RWPE1 (cell line): Measurements from ENCODE around the gene METTL14.
"Not testable (repeated sequence)": the region's sequence is repeated elsewhere in the genome, so short reads cannot be mapped to it uniquely, and the experiment has no call there.

Experiments used
- CTCF ChIA-PET: fragments of 350-600 bp; sonication (Branson Sonifier 250); formaldehyde crosslinking; extraction: SDS; loops from one replicate; lab custom pipeline; 2021; lab: Yijun Ruan, JAX
- POLR2A ChIA-PET: fragments of 400-600 bp; formaldehyde crosslinking; extraction: SDS; loops from one replicate; lab custom pipeline; 2020; ENCODE audit warnings: antibody characterized with exemption; ENCODE audit not compliant: low non-redundant PET; lab: Yijun Ruan, JAX
- DNase-seq: peaks from one replicate; pipeline ENCODE4 v3.0.0; 2012; ENCODE audit warnings: low spot score
- H3K27ac ChIP-seq: fragments of 450-650 bp; 2 replicates; pipeline ENCODE4 v1.5.1; 2017
- TF ChIP-seq, protein P1 (sequence below): fragments of 450-650 bp; conservative IDR thresholded peaks from 2 replicates; pipeline ENCODE4 v1.5.1; 2017; ENCODE audit warnings: low read depth, mild to moderate bottlenecking

METTL14 gene

DNA sequence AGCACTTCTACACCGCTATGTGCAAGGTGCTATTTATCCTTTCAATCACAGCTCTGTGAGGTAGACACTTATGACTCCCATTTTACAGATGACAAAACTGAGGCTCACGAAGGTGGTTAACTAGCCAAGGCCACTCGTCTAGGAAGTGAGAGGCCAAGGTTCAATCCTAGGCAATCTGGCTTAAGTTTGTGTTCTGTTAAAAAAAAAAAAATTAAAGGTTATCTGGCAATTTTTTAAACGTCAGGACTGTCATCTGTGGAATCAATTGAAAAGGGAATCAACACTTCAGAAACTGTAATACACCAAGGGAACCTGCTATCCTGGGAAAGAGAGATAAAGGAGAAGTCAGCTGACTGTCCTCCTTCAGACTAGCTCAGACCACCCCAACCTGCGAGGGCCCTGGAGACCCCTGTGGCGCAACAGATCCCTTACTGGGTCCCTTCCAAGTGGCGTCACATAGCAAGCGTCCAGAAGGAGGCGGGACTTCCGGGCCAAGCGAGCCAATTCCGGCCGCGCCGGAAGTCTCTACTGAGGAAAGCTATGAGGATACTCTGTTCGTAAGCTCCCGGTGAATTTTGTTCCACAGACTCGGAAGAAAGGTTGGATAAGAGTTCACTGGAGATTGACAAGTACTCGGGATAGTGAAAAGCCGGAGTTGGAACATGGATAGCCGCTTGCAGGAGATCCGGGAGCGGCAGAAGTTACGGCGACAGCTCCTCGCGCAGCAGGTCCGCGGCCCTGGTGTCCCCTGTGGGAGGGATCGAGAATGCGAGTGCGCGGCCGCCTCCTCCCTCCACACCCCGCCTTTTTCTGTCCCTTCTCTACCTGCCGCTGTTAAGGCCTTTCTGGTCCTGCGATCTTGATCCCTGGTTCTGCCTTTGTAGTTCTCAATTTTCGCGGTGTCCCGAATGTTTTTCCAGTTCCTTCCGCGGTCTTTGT is at the start of gene METTL14:
Gene METTL14, plus strand, starts transcription at position 520 of the 939 bp plus-strand sequence. Its CDS starts 143 bp downstream, at position 663.
- TF ChIP-seq, protein P1, sequence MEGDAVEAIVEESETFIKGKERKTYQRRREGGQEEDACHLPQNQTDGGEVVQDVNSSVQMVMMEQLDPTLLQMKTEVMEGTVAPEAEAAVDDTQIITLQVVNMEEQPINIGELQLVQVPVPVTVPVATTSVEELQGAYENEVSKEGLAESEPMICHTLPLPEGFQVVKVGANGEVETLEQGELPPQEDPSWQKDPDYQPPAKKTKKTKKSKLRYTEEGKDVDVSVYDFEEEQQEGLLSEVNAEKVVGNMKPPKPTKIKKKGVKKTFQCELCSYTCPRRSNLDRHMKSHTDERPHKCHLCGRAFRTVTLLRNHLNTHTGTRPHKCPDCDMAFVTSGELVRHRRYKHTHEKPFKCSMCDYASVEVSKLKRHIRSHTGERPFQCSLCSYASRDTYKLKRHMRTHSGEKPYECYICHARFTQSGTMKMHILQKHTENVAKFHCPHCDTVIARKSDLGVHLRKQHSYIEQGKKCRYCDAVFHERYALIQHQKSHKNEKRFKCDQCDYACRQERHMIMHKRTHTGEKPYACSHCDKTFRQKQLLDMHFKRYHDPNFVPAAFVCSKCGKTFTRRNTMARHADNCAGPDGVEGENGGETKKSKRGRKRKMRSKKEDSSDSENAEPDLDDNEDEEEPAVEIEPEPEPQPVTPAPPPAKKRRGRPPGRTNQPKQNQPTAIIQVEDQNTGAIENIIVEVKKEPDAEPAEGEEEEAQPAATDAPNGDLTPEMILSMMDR, result no peak
- ChIA-PET CTCF (interaction anchor here (0.6 to 0.7 kb wide), 2 partner anchors 283 to 339 kb away, joined by 3 read pairs; no protein-coding TSS in a partner anchor), POLR2A (interaction anchor here (0.6 kb wide), 1 partner anchor 528 kb away, joined by 3 read pairs; no protein-coding TSS in a partner anchor)
- DNase-seq, result peak; percentile 80
- H3K27ac ChIP-seq, result peak within 1 kb of the TSS; percentile 86

DNA sequence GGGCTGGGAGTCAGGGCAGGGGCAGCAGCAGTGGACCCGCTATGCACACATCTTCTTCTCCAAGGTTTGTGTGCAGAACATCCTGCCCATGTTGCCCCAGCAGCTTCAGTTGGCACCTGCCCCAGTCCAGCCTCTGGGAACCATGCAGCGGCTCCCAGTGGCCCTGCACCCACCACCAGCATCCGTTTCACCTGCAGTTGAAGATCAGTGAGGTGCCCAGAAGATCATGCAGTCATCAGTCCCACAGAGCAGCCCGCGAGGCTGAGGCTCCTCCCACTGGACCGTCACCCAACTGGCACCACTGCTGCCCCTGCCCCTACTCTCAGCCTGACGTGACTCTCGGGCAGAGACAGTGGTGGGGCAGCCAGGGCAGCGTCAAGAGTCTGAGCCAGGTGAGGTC is 49.1 kb upstream of the METTL14 start:
- CTCF ChIA-PET, H3K27ac ChIP-seq, POLR2A ChIA-PET, DNase-seq: not testable (repeated sequence)

DNA sequence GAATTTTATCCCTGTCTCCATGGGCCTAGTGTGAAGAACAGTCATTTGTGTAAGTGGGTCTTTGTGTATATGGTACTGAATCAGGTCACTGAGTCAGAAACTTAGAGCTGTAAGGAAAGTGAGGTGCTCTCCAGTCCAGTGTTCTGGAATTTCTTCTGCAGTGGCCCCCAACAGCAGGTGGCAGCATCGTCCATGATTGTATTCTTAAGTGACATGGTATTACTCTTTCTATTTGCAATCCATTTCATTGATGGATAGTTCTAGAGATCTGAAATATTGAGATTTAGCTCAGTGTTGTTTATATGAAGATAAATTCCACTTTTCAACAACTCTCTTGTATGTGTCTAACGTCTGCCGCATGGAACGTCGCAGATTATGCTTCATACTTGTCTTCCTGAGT is 20.5 kb upstream of the METTL14 start:
- DNase-seq, POLR2A ChIA-PET, CTCF ChIA-PET, H3K27ac ChIP-seq: not testable (repeated sequence)
- TF ChIP-seq, protein P1, result peak; percentile 46

DNA sequence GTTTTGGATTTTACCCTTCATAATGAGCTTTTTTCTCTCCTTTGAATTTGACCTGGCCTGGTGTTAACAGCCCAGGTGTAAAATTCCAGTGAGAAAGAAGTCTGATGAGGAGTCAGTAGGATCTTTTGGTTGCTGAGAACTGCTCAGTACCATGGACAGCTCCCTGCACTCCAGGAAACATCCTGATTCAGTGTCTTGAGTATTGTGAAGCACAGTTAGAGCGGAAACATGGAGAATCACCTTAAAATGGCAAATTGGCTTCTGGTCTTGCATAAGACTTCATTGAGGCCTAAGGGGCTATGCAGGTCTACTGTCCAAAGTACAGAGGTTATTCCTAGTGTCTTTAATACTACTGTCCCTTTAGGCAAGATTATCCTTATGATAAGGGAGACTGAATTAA is 16.0 kb upstream of the METTL14 start:
- peak; percentile 14 for DNase-seq
- H3K27ac ChIP-seq, POLR2A ChIA-PET, CTCF ChIA-PET: not testable (repeated sequence)

DNA sequence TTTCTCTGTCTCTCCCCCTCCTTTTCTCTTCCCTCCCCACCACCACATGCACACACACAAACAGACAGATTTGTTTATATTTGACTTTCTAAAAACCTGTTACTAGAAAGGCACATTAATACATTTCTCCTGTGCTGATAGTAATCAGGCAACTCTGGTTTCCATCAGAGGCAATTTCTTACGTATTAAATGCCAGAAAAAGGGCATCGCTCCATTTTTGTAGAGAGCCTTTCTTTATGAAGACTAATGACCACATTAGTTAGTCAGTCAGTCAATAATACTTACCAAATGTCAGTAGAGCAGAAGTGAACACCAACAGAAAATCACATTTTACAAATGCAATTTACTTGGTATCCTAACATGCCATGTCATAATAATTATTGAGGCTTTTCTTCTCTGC is 14.2 kb upstream of the METTL14 start:
- H3K27ac ChIP-seq, POLR2A ChIA-PET, DNase-seq, CTCF ChIA-PET: not testable (repeated sequence)

DNA sequence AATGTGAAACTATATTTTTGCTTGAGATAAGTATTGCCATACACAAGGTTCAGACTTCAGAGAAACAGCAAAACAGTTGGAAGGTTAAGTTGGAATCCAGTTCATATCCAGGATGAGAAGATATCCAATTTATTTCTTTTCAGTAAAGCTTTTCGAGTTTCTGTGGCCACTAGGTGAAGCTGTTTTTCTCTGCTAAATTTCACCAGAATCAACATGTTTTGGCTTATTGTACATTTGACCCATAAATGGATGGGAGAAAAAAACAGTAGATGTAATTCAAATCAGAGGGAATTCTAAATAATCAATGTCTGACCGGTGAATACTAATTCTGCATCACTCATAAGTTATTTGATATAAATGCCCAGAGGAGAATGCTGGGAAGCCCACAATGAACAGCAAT is 9.1 kb upstream of the METTL14 start:
- POLR2A ChIA-PET, result no interaction called here
- DNase-seq, result no peak
- CTCF ChIA-PET, result interaction anchor here (0.6 kb wide), 1 partner anchor 296 kb away, joined by 4 read pairs; no protein-coding TSS in a partner anchor
- TF ChIP-seq, protein P1, result no peak
- H3K27ac ChIP-seq, result no peak overlapping the region

DNA sequence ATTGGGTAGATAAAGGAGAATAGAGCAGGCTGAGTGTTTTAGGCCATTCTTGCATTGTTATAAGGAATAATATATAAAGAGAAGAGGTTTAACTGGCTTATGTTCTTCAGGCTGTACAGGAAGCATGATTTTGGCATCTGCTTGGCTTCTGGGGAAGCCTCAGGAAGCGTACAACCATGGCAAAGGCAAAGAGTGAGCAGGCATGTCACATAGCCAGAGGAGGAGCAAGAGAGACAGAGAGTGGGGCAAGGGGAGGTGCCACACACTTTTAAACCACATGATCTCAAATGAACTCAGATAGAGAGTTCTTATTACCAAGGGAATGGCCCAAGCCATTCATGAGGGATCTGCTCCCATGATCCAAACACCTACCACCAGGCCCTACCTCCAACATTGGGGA is 4.4 kb upstream of the METTL14 start:
- no peak overlapping the region for H3K27ac ChIP-seq
- ChIA-PET CTCF (no interaction called here), POLR2A (no interaction called here)
- TF ChIP-seq, protein P1, result no peak
- no peak for DNase-seq

DNA sequence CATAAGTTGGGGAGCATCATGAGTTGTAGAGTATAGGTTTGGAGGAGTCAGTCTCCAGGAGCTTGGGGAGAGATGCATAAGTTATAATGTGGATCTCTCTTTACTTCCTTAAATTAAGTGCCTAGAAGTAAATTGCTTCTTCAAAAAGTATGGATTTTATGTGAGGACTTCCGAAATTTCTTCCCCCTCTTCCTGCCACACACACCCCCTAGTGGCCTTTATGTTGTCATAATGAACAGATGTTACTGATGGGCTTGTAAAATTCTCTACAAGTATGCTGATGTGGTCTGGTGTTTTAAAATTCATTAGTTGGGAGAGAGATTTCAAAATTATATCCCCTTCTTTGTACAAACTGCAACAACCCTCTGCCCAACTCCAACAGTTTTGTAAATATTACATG is 2.3 kb upstream of the METTL14 start:
- no peak overlapping the region for H3K27ac ChIP-seq
- ChIA-PET POLR2A (no interaction called here), CTCF (no interaction called here)
- TF ChIP-seq, protein P1, result peak; percentile 26; the same call in 1 of the 2 replicates
- DNase-seq, result peak; percentile 11
